Lower leg skin (tissue), 3 donors: ENCODE data around the gene PPFIA4.

Experiments
- CTCF ChIP-seq, 3 donors: fragments of 450-650 bp; IDR thresholded peaks; one replicate each; pipeline ENCODE4 v1.5.1; 2016; ENCODE audit warnings: antibody characterized with exemption in 3 of 3, mild to moderate bottlenecking in 3 of 3, moderate library complexity in 2 of 3
- POLR2A ChIP-seq, 2 donors: fragments of 450-650 bp; IDR thresholded peaks; one replicate each; pipeline ENCODE4 v1.6.1; 2016 to 2017; ENCODE audit warnings: antibody characterized with exemption in 2 of 2, mild to moderate bottlenecking in 1 of 2, moderate library complexity in 1 of 2

GRCh38 chr1:203077367-203077766, 51.1 kb downstream of the PPFIA4 start:
- no peak for TF ChIP-seq CTCF (IDR thresholded peaks at IDR 0.05)
- TF ChIP-seq POLR2A (IDR thresholded peaks at IDR 0.05), result no peak
